SU-DHL-6 (cell line): ENCODE results near the gene MRGPRX3.

ENCODE experiments used
- H2AFZ ChIP-seq: fragments of 200-600 bp; sonication (generic); 2 replicates; pipeline ENCODE4 v1.6.1; 2014; ENCODE audit warnings: low read depth, mild to moderate bottlenecking, moderate library complexity, mixed read lengths, antibody characterized with exemption, low read length; ENCODE audit not compliant: severe bottlenecking
- H3F3A ChIP-seq: fragments of 200-600 bp; shearing (Covaris generic); 2 replicates; pipeline ENCODE4 v1.6.0; 2016; ENCODE audit warnings: antibody characterized with exemption, mild to moderate bottlenecking; ENCODE audit not compliant: insufficient read depth
- H3K27ac ChIP-seq: fragments of 200-600 bp; sonication (generic); 2 replicates; pipeline ENCODE4 v1.5.1; 2016; ENCODE audit warnings: low read depth, mild to moderate bottlenecking, low read length, moderate library complexity, mixed read lengths
- H3K27me3 ChIP-seq: fragments of 200-600 bp; sonication (generic), shearing (Covaris generic); 2 replicates; pipeline ENCODE4 v1.6.0; 2014; ENCODE audit warnings: mild to moderate bottlenecking, low read length
- H3K36me3 ChIP-seq: fragments of 200-600 bp; sonication (generic); 2 replicates; pipeline ENCODE4 v1.6.1; 2014; ENCODE audit warnings: mild to moderate bottlenecking, low read length, mixed read lengths
- H3K4me2 ChIP-seq: fragments of 300-600, 200-600 bp; shearing (Covaris generic), sonication (generic); 2 replicates; pipeline ENCODE4 v1.6.0; 2014; ENCODE audit warnings: low read length, low read depth, mild to moderate bottlenecking; ENCODE audit not compliant: poor library complexity, severe bottlenecking
- H3K4me3 ChIP-seq: fragments of 200-600 bp; sonication (generic); 2 replicates; pipeline ENCODE4 v1.5.1; 2014; ENCODE audit warnings: antibody characterized with exemption, low read length, mild to moderate bottlenecking, mixed read lengths; ENCODE audit not compliant: insufficient read depth, poor library complexity, severe bottlenecking
- H3K79me2 ChIP-seq: fragments of 200-600 bp; sonication (generic); 2 replicates; pipeline ENCODE4 v1.6.1; 2014; ENCODE audit warnings: mild to moderate bottlenecking, low read length, moderate library complexity; ENCODE audit not compliant: insufficient read depth
- H3K9ac ChIP-seq: fragments of 200-600 bp; sonication (generic); 2 replicates; pipeline ENCODE4 v1.7.0; 2014; ENCODE audit warnings: mild to moderate bottlenecking, low read length
- H3K9me2 ChIP-seq: fragments of 200-600 bp; sonication (generic); replicated peaks from 2 replicates; pipeline ENCODE4 v1.6.1; 2014; ENCODE audit warnings: low read length; ENCODE audit not compliant: insufficient read depth
- H3K9me3 ChIP-seq: fragments of 200-600 bp; sonication (generic); 2 replicates; pipeline ENCODE4 v1.6.1; 2014; ENCODE audit warnings: low read length, mixed read lengths; ENCODE audit not compliant: insufficient read depth
- H4K20me1 ChIP-seq: fragments of 200-600 bp; sonication (generic); 2 replicates; pipeline ENCODE4 v1.6.1; 2014; ENCODE audit warnings: low read depth, mild to moderate bottlenecking, antibody characterized with exemption, low read length, moderate library complexity, mixed read lengths
- CTCF ChIP-seq: fragments of 200-600 bp; sonication (generic); IDR thresholded peaks from one replicate; pipeline ENCODE4 v1.5.1; 2017; ENCODE audit warnings: antibody characterized with exemption, mild to moderate bottlenecking, low read length, moderate library complexity; ENCODE audit not compliant: insufficient read depth, poor library complexity, severe bottlenecking
- EZH2phosphoT487 ChIP-seq: fragments of 200-600 bp; sonication (generic), shearing (Covaris generic); conservative IDR thresholded peaks from 2 replicates; pipeline ENCODE4 v1.6.1; 2018; ENCODE audit warnings: mild to moderate bottlenecking, antibody characterized with exemption, low read length, moderate library complexity, mixed read lengths

Gene MRGPRX3

GRCh38 chr11:18144243-18144642, 11.9 kb downstream of the MRGPRX3 start:
- Histone ChIP-seq H4K20me1 (no peaks in the 10 kb centered on the region), H3K27ac (no peak overlapping the region), H3K9me2 (no peaks in the 10 kb centered on the region), H3K79me2 (no peaks in the 10 kb centered on the region), H3K9ac (no peak overlapping the region), H3K4me2 (no peak overlapping the region), H3F3A (no peaks in the 10 kb centered on the region), H3K4me3 (no peak overlapping the region), H3K9me3 (no peaks in the 10 kb centered on the region), H3K27me3 (no peaks in the 10 kb centered on the region), H2AFZ (no peak overlapping the region), H3K36me3 (no peaks in the 10 kb centered on the region)
- TF ChIP-seq EZH2phosphoT487 (no peak), CTCF (no peak)

GRCh38 chr11:18145025-18145424, 12.7 kb downstream of the MRGPRX3 start:
- TF ChIP-seq EZH2phosphoT487, result no peak
- TF ChIP-seq CTCF, result peak; percentile 29

GRCh38 chr11:18145837-18146236, 13.5 kb downstream of the MRGPRX3 start:
- H3K4me2 ChIP-seq, result no peak overlapping the region
- no peaks in the 10 kb centered on the region for H3K9me3 ChIP-seq
- no peak overlapping the region for H3K27ac ChIP-seq

More at GRCh38 chr11:18145025-18145424, 12.7 kb downstream of the MRGPRX3 start:
- H3K4me2 ChIP-seq, result no peak overlapping the region
- H3K9me2 ChIP-seq, result no peaks in the 10 kb centered on the region
- no peak overlapping the region for H3K27ac ChIP-seq
- no peaks in the 10 kb centered on the region for H3K27me3 ChIP-seq
- H3K4me3 ChIP-seq, result no peak overlapping the region
- no peak overlapping the region for H3K9ac ChIP-seq
- H2AFZ ChIP-seq, result no peak overlapping the region
- H4K20me1 ChIP-seq, result no peaks in the 10 kb centered on the region
- H3K79me2 ChIP-seq, result no peaks in the 10 kb centered on the region
- H3K36me3 ChIP-seq, result no peaks in the 10 kb centered on the region
- no peaks in the 10 kb centered on the region for H3K9me3 ChIP-seq
- H3F3A ChIP-seq, result no peaks in the 10 kb centered on the region

More at GRCh38 chr11:18145837-18146236, 13.5 kb downstream of the MRGPRX3 start:
- no peak overlapping the region for H2AFZ ChIP-seq
- no peak for TF ChIP-seq CTCF
- TF ChIP-seq EZH2phosphoT487, result no peak
- H3K79me2 ChIP-seq, result no peaks in the 10 kb centered on the region
- H3K9ac ChIP-seq, result no peak overlapping the region
- H3K36me3 ChIP-seq, result no peaks in the 10 kb centered on the region
- H3F3A ChIP-seq, result no peaks in the 10 kb centered on the region
- no peaks in the 10 kb centered on the region for H4K20me1 ChIP-seq
- H3K27me3 ChIP-seq, result no peaks in the 10 kb centered on the region
- H3K4me3 ChIP-seq, result no peak overlapping the region
- H3K9me2 ChIP-seq, result no peaks in the 10 kb centered on the region
